HG03378 (cell line): Measurements from ENCODE around the gene RCC1.
"Not testable (repeated sequence)": the region's sequence is repeated elsewhere in the genome, so short reads cannot be mapped to it uniquely, and the experiment has no call there.

Source experiments
- ATAC-seq: cut with Tn5 transposase; IDR thresholded peaks from one replicate; pipeline ENCODE4 v1.9.1; 2021; ENCODE audit warnings: mild to moderate bottlenecking, moderate library complexity; ENCODE audit not compliant: unreplicated experiment

The RCC1 gene

DNA sequence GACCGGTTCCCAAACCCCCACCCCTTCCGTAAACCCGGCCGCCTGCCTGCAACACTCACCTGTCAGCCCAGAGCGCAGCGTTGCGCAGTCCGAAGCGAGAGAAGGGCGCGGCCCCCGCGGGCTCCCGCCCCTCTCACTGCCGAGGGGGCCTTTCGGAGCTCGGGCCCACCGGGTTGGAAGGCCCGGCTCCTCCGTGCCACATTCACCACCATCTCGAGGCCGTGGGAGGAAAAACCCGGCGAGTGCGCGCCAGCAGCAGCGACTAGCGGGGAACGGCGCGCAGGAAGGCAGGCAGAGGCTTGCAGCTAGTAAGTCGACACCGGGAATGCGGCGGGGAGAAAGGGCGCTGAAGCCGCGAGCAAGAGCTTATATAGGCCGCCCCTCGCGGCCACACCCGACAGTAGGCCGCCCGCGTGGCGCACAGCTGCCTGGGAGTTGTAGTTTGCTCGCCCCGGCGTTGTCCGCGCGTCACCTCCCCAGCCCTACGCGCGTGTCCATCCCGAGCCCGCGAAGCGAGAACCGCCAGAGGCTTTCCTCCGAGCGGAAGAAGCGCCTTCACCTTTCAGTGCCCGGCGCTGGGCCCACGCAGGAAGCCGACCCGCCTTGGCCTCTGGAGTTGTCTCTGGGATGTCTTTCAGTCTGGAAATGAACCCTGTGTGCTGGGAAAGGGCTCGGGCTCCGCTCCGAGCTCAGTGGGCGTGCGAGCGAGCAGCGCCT is 75.8 kb downstream of the RCC1 start:
- ATAC-seq = peak; percentile 62

DNA sequence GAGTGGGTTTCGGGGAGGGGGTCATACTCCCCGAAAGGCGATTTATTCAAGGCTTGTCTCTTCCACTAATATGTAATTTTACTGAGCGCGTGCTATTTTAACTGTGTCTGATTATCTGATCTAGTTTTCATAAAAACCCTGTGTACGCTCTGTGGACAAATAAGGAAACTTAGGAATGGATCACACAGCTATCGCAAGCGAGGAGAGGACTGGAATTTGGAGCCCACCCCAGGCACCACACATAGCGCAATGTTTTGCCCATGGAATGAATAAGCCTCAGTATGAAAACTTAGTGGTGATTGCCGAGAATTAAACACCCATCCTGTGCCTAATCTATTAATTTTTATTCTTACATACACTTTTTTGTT is 76.4 kb downstream of the RCC1 start:
- no peak for ATAC-seq

DNA sequence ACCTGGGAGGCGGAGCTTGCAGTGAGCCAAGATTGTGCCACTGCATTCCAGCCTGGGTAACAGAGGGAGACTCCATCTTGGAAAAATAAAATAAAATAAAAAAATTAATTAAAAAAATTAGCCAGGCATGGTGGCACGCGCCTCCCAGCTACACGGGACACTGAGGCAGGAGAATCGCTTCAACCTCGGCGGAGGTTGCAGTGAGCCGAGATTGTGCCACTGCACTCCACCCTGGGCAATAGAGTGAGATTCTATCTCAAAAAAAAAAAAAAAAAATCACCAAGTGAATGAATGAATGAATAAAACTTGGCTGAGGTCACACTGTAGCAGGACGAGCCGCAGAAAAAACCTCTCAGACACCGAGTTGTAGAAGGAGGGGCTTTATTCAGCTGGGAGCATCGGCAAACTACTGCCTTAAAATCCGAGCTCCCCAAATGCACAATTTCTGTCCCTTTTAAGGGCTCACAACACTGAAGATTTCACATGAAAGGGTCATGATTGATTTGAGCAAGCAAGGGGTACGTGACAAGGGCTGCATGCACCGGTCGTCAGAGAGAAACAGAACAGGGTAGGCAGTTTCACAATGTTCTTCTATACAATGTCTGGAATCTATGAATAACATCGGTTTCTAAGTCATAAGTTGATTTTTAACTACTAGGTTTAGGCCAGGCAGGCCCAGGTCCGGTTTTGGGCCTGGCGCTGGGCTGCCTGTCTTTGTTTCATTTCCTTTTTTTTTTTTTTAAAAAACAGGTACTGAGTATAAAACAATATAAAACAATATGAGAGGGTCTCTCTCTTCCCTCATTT is 80.9 kb downstream of the RCC1 start:
- ATAC-seq = not testable (repeated sequence)
